ENCODE measurements around the gene EPHX1.
"Not testable (repeated sequence)": the region's sequence is repeated elsewhere in the genome, so short reads cannot be mapped to it uniquely, and the experiment has no call there.

The EPHX1 gene

DNA sequence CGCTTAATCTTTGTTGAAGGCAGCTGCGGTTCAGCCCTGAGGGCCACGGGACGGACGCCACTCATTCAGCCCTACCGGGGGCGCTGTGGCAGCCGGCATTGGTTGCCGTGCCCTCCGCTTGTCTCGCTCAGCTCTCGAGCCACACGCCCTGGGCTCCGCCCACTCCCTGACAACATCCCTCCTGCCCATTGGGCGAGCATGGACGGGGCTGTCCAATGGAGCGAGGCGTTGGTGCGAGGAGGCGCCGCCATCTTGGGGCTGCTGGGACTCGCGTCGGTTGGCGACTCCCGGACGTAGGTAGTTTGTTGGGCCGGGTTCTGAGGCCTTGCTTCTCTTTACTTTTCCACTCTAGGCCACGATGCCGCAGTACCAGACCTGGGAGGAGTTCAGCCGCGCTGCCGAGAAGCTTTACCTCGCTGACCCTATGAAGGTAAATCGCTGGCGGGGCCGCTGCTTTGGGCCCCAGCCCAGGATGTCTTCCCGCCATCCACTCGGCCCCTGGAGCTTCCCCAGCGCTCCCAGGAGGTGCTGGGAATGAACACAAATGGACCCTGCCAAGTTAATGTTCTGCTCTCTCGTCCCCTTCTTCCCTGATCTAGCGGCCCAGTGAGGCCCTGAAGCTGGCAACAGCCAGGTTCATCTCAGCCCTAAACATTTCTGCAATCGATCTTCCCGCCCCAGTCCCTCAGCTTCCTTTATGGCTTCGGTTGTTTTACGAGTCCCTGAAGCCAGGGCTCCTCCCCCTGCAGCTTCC lies 32.2 kb upstream of the EPHX1 start, which contains the start of gene SRP9:
SRP9 (plus strand) TSS at position 244 of the 754 bp plus-strand sequence; CDS start at position 359, 115 bp downstream.
- DNase-seq: peak; percentile 100

DNA sequence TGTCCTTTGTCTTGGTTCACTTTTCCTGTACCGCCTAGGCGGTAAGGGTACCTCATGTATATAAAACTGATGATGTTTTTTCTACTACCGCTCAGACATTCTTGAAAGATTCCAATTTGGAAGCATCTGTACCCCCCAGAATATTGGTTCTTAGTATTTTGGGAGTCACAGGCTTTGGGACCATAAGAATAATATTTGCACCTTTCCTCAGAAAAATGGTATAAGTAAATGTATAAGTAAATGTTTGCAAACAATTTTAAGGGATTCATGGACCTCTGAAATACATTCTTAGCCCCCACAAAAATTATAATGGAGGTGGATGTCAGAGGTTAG lies 31.6 kb upstream of the EPHX1 start:
- no peak for DNase-seq

DNA sequence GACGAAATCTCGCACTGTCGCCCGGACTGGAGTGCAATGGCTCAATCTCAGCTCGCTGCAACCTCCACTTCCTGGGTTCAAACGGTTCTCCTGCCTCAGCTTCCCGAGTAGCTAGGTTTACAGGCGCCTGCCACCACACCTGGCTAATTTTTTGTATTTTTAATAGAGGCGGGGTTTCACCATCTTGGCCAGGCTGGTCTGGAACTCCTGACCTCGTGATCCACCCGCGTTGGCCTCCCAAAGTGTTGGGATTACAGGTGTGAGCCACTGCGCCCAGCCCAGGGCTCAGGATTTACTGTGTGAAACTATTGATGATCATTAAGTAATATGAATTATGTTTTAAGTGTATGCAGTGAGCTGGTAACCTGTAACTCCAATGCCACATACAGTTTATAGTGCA lies 30.8 kb upstream of the EPHX1 start:
- not testable (repeated sequence) for DNase-seq

DNA sequence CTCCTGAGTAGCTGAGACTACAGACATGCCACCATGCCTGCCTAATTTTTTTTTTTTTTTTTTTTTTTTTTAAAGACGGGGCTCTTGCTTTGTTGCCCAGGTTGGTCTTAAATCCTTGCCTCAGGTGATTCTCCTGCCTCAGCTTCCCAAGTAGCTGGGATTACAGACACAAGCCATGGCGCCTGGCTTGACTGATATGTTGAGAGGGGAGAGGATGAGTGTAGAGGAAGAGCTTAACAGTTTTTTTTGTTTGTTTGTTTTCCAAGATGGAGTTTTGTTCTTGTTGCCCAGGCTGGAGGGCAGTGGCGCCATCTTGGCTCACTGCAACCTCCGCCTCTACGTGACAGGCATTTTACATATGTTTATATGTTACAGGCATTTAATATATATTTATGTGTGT lies 29.8 kb upstream of the EPHX1 start:
- no peak for DNase-seq

DNA sequence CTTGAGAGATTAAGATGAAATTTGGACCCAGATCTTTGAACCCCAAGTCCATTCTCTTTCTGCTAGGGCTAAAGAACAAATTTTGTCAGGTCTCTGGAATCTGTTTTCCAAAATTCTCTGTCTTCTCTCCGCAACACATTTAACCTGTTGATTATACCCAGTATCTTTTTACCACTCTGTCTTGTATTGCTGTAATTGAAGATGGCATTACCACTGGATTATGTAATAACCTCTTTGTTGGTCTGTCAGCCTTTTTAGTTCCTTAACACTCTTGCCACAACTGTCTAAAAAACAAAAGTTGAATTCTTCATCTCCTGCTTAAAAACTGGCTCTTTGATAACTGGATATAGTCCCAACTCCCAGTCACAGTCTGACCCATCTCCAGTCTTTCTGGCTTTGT lies 29.3 kb upstream of the EPHX1 start:
- DNase-seq: no peak

DNA sequence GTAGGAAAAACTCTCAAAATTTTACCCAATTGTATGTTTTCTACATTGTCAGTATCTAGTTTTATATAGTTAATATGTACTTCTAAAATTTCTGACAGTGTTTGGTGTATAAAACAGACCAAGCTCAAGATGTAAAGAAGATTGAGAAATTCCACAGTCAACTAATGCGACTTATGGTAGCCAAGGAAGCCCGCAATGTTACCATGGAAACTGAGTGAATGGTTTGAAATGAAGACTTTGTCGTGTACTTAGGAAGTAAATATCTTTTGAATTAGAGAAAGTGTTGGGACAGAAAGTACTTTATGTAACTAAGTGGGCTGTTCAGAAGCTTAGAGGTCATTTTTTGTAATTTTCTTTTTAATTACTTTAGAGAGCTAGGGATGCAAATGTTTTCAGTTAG lies 20.8 kb upstream of the EPHX1 start:
- not testable (repeated sequence) for DNase-seq

DNA sequence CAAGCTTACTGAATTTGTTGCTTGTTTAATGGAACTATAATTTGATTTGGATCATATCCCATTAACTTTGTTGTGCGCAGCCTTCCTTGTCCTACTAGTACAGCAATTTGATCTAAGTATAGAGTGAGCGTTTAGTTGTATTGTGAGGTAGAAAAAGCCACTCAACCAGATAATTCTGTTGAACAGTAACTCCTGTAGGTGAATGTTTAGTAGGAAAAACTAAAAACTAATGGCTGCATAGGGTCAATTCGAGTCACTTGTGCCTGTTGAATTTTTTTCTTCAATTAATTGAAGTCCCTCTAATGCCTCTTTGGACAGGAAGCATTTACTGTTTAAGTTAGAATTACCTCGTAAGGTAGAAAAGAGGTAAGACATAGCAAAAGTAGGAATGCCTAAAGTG lies 15.0 kb upstream of the EPHX1 start:
- DNase-seq: no peak

DNA sequence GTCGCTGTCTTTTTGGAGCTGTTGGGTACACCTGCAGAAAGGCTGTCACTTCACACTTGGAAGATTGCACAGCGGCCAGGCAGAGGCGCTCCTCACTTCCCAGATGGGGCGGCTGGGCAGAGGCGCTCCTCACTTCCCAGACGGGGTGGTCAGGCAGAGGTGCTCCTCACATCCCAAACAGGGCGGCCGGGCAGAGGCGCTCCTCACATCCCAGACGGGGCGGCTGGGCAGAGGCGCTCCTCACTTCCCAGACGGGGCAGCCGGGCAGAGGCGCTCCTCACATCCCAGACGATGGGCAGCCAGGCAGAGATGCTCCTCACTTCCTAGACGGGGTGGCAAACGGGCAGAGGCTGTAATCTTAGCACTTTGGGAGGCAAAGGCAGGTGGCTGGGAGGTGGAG lies 13.8 kb upstream of the EPHX1 start:
- DNase-seq: not testable (repeated sequence)

DNA sequence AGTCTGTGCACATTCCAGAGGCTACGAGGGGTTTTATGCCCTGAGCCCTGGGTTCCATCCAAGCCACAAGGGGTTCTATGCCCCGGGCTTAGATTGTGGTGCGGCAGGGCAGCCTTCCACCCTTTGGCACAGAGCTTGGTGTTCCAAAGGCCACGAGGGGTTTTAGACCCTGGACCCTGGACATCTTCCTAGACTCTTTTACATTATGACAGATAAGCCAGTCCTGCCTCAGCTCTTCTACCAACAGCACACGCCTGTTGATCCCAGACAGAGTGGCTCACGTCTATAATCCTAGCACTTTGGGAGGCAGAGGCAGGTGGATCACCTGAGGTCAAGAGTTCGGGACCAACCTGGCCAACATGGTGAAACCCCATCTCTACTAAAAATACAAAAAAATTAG lies 8.8 kb upstream of the EPHX1 start:
- not testable (repeated sequence) for DNase-seq

DNA sequence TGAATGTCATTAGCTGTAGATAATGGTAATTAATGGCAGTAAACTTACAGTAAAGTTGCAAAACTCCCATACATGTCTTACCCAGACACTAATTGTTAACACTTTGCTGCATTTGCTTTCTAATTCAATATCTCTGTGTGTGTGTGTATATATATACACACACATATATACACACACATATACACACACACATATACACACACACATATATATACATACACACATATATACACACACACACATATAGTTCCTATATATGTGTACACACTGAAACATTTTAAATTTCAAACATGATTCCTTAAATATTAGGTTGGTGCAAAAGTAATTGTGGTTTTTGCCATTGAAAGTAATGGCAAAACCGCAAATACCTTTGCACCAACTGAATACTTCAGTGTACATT lies 3.7 kb upstream of the EPHX1 start:
- no peak for DNase-seq

DNA sequence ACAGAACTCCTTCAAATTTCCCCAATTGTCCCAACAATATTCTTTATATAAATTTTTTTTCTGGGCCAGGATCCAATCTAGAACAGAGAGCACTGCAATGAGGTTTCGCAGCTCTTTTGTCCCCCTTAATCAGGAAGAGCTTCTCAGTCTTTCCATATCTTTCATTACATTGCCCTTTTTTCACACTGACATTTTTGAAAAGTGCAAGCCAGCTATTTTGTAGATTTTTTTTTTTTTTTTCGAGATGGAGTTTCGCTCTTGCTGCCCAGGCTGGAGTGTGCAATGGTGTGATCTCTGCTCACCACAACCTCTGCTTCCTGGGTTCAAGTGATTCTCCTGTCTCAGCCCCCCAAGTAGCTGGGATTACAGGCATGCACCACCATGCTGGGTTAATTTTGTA lies 3.2 kb upstream of the EPHX1 start:
- DNase-seq: not testable (repeated sequence)

DNA sequence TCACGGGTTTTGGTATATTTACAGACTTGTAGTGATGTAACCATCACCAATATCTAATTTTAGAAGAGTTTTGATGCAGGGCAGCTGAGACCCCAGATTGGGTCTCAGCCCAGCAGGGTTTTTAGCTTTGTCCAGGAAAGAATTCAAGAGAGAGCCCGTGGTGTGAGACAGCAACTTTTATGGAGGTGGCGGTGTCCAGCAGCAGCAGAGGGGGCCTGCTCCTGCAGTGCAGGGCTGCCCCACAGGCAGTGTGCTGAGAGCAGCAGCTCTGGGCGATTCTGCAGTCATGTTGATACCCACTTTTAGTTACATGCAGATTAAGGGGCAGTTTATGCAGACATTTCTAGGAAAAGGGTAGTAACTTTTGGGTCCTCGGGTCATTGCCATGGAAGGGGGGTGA lies 1.8 kb upstream of the EPHX1 start:
- DNase-seq: no peak

DNA sequence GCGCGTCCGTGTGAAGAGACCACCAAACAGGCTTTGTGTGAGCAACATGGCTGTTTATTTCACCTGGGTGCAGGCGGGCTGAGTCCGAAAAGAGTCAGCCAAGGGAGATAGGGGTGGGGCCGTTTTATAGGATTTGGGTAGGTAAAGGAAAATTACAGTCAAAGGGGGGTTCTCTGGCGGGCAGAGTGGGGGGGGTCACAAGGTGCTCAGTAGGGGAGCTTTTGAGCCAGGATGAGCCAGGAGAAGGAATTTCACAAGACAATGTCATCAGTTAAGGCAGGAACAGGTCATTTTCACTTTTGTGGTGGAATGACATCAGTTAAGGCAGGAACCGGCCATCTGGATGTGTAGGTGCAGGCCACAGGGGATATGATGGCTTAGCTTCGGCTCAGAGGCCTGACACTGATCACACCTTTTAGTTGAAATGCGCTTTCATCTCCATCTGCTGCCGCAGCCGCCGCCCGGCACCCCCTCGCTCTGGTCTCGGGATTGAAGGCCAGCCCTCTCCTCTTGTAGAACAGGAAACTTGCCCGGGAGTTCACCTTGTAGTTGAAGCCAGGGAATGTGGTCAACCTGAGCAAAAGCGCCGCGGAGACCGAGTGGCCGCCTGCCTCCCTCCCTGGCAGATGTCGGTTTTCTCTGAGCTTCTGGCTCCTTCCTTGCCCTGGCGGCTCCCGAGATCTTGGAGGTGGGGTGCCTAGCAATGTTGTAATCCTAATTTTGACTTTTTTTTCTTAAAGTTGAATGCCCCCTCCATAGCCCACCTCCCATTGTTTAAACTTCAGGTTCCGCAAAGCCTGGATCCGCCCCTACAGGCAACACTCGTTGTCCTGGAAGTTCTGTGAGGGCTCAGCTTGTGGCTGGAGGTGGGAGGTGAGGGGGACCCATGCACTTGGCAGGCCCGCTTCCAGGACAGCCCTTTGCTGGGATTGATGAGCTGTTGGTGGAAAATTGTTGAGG lies 935 bp downstream of the EPHX1 start:
- not testable (repeated sequence) for DNase-seq

DNA sequence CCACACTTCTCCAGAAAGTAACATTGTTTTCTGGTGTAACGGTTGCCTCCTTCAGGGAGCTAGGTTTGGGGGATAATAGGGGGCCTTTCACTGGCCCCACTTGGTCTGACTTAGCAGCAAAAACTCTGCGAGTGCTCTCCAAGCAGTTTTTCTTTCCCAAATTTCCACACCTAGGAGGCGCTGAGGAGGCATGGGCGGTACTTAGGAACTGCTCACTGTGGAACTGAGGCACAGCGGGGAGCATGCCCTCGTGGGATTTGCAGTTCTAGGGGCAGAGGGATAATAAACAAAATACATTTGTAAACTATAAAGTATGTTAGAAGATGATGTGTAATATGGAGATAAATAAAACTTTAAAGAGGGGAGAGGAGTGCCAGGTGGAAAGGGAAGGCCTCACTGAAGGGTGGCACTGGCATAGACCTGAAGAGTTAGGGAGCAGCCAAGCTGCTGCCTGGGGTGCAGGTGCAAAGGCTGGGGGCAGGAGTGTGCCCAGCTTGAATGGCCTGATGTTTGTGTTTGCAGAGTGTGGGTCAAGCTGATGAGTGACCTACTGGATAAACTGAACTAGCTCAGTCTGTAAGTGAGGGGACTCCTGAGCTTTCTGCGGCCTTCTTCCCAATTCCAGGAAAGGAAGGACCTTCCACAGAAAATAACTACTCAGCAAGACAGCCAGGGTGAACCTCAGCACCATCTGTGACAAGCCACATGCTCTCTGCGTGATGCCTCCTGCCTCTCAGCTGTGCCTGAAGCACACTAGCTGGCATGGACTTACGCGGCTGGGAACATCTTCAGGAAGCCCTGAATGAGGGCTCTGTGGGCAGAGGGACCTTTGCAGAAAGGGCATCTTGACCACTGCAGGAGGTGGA lies 1.9 kb downstream of the EPHX1 start:
- DNase-seq: no peak

DNA sequence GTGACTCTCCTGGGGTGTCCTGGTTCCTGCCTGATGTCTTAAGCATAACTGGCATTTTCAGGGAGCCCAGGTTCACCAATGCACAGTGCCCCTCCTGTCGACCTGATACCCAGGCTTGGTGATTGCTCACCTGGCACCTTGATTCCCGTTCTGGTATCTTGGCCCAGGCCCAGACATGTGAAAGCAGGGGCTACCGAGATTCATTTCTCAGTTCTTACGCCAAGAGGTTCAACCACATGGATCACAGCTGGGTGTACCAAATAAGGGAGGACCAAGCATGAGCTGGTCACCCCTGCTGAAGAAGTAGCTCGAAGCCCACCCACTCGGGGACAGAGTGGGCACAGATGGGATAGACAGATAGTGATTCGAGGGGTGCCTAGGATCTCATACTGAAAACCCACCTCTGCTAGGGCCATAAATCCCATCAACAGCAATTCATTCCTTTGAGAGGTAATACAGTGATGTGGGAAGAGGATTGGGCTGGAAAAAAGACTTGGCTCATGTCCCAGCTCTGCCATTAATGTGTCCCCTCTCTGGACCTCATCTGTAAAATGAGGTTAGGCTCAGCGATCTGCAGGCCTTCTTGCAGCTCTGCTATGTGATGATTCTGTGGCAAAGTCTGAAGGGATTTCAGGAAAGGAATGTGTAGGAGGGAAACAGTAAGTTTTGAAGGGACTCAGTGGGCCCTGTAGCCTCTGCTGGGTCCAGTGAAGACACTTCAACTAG lies 2.7 kb downstream of the EPHX1 start:
- no peak for DNase-seq

DNA sequence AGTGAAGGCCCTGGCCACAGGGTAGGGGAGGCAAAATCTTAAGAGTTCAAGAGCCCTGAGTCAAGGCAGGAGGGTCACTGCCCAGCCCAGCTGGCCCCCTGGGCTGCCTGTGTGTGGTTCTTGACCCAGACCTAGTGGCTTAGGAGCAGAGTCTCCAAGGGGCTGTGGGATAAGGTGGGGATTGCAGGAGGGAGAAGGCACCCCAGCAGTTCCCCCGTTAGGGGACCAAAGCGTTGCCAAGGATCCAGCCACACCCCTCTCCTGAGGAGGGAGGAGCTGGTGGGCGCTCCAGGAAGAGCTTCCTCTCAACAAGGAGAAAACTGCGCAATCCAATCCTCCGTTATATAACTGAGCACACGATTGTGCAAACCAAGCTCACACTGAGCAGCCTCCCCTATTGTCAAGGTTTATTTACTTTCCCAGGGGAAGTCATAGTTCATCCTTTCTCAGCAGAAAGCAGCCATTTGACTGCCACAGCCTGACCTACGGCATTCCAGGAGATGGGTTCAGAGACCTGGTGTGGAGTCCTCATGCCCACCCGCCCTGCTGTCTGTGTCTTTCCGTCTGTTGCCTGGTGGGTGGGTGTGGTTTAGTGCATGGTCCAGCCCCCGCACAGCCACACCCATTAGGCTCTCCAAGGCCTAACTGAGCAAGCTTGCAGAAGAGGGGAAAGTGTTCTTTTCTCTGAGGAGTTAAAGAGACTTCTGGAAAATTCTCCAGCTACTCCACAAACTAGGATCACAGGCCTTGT lies 3.5 kb downstream of the EPHX1 start:
- DNase-seq: peak; percentile 92

DNA sequence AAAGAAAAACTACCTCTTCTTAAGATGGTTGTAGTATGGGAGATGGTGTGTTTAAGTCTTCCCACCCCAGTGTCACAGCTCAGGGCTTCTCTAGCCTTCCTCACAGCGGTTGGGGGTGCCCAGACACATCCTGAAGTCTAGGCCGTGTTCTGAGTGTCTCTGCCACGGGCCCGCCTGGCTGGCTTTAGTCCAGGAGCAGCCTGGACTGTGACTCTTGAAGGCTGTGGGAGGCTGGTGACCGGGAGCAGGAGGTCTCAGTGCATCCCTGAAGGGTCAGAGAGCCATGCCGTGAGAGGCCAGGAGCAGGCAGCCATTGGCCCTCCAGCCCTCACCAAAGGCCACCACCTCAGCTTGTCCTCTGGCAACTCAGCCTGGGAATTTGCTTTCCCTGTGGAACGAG lies 4.5 kb downstream of the EPHX1 start:
- no peak for DNase-seq

DNA sequence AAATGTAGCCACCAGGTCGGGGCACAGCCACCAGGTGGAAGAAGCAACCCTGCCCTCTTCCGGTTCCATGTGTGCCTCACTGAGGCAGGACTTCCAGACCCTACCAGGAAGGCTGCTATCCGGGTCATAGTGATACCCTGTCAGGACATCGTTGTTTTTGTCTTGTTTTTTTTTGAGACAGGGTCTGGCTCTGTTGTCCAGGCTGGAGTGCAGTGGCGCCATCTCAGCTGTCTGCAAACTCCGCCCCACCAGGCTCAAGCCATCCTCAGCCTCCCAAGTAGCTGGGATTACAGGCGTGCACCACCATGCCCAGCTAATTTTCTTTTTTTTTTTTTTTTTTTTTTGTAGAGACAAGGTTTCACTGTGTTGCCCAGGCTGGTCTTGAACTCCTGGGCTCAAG lies 5.2 kb downstream of the EPHX1 start:
- not testable (repeated sequence) for DNase-seq

DNA sequence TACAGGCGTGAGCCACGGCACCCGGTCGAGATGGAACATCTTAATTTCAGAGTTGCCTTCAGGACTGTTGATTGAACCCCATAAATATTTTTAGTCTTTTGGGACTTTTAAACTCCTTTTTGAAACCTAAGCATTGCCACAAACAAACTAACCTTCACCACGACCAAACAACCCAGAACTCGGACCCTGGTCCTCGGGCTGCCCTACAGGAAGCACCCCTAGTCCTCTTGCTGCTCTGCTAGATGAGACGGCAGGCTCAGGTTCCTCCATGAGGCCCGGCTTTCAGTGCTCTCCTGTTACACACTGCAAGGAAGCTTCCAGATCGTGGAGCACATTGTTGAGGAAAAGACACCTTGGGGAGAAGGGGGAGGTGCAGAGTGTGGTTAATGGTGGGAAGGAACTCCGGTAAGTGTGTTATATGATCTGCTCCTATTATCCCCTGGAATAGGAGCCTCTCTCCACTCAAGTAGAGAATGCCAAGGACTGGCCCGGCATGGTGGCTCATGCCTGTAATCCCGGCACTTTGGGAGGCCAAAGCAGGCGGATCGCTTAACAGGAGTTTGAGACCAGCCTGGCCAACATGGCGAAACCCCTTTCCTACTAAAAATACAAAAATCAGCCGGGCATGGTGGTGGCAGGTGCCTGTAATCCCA lies 5.7 kb downstream of the EPHX1 start:
- no peak for DNase-seq

DNA sequence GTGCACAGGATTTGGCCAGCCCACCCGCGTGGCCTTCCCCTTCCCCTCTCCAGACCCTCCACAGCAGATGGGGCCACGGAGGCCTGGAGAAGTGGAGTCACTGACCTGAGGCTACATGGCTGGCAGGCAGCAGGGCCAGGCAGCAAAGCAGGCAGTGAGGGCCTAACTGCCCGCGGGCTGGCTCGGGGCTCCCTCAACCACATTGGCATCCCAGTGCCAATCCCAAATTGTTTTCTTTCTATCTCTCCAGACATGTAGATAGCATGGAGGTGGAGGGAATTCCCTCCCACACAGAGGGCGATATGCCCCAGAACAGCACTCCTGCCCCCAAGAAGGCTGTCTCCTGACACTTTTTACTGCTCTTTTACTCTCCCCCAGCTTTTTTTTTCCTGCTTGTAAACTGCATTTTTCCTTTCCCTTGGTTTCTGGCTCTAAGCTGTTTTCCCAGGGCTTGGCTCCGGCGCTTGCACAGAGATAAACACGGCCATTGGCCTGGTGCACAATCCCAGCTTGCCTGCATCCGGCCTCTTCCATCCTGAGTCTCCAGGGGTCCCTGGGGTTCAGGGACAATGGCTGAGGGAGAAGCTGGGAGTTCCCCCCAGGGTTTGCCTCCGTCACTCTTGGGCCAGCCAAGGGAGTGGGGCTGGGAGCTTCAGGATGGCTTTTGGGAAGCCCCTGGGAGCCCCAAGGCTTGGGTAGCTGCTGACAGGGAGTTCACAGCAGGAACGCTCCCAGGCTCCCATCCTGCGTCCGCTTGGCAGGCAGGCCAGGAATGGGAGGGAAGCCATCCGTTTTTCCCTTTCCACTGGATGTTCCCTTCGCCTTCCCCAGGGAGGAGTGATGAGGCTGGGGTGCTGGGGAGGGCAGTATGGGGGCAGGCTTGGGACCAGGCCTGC lies 7.0 kb downstream of the EPHX1 start:
- DNase-seq: no peak

Measured in DMS153 (cell line).